Measurements from ENCODE around the gene SPOCK3. TPM values are rescaled to one million over a fixed set of nuclear protein-coding genes. Genes with fewer than 3 reads are reported as not detected.

Gene SPOCK3
- total RNA-seq, 1 experiment from 2014 or later, result not detected

GRCh38 chr4:166827167-166827566 is 407.1 kb downstream of the SPOCK3 start:
- no peak overlapping the region for H3K27ac ChIP-seq (ENCODE audit: low read depth, low read length, poor library complexity, severe bottlenecking)
- no peaks in the 10 kb centered on the region for H3K4me1 ChIP-seq (ENCODE audit: insufficient read depth, low read length, poor library complexity, severe bottlenecking)
- no peak overlapping the region for H3K4me3 ChIP-seq (ENCODE audit: low read depth, low read length, poor library complexity, severe bottlenecking)
- CTCF ChIA-PET, result no interaction called here
- intact Hi-C loops (cut with micrococcal nuclease; ENCODE audit: unreplicated experiment), result no loop called here
- DNase-seq (ENCODE audit: low spot score), result no peak
- H3K27me3 ChIP-seq (replicated peaks; ENCODE audit: insufficient read depth, low read depth, low read length, poor library complexity), result no peaks in the 10 kb centered on the region
- H3K9me3 ChIP-seq (ENCODE audit: low read depth, low read length, poor library complexity, severe bottlenecking), result peaks cover 2% of the 10 kb centered on the region
- H3K36me3 ChIP-seq (ENCODE audit: insufficient read depth, low read length, poor library complexity, severe bottlenecking), result no peaks in the 10 kb centered on the region
- TF ChIP-seq CTCF (conservative IDR thresholded peaks at IDR 0.05; ENCODE audit: low read depth, low read length), result no peak
- no peak for TF ChIP-seq EZH2 (IDR thresholded peaks at IDR 0.05; ENCODE audit: borderline replicate concordance, low read depth, low read length, poor library complexity, severe bottlenecking)
- POLR2A ChIA-PET (ENCODE audit: low non-redundant PET), result no interaction called here
- no TSS peak for BruUV-seq (replicated peaks)

GRCh38 chr4:166823848-166824247 is 410.4 kb downstream of the SPOCK3 start:
- Histone ChIP-seq H3K4me1 (ENCODE audit: insufficient read depth, low read length, poor library complexity, severe bottlenecking) (no peaks in the 10 kb centered on the region), H3K4me3 (ENCODE audit: low read depth, low read length, poor library complexity, severe bottlenecking) (no peak overlapping the region), H3K27ac (ENCODE audit: low read depth, low read length, poor library complexity, severe bottlenecking) (no peak overlapping the region), H3K36me3 (ENCODE audit: insufficient read depth, low read length, poor library complexity, severe bottlenecking) (no peaks in the 10 kb centered on the region), H3K27me3 (replicated peaks; ENCODE audit: insufficient read depth, low read depth, low read length, poor library complexity) (no peaks in the 10 kb centered on the region), H3K9me3 (ENCODE audit: low read depth, low read length, poor library complexity, severe bottlenecking) (no peaks in the 10 kb centered on the region)
- no peak for DNase-seq (ENCODE audit: low spot score)
- POLR2A ChIA-PET (ENCODE audit: low non-redundant PET), result no interaction called here
- BruUV-seq (replicated peaks), result no TSS peak
- TF ChIP-seq EZH2 (IDR thresholded peaks at IDR 0.05; ENCODE audit: borderline replicate concordance, low read depth, low read length, poor library complexity, severe bottlenecking) (no peak), CTCF (conservative IDR thresholded peaks at IDR 0.05; ENCODE audit: low read depth, low read length) (no peak)
- intact Hi-C loops (cut with micrococcal nuclease; ENCODE audit: unreplicated experiment), result no loop called here
- CTCF ChIA-PET, result no interaction called here

GRCh38 chr4:166823126-166823525 is 411.2 kb downstream of the SPOCK3 start:
- no peaks in the 10 kb centered on the region for H3K27me3 ChIP-seq (replicated peaks; ENCODE audit: insufficient read depth, low read depth, low read length, poor library complexity)
- TF ChIP-seq EZH2 (IDR thresholded peaks at IDR 0.05; ENCODE audit: borderline replicate concordance, low read depth, low read length, poor library complexity, severe bottlenecking) (no peak), CTCF (conservative IDR thresholded peaks at IDR 0.05; ENCODE audit: low read depth, low read length) (no peak)
- no peaks in the 10 kb centered on the region for H3K4me1 ChIP-seq (ENCODE audit: insufficient read depth, low read length, poor library complexity, severe bottlenecking)
- H3K9me3 ChIP-seq (ENCODE audit: low read depth, low read length, poor library complexity, severe bottlenecking), result no peaks in the 10 kb centered on the region
- H3K27ac ChIP-seq (ENCODE audit: low read depth, low read length, poor library complexity, severe bottlenecking), result no peak overlapping the region
- ChIA-PET CTCF (no interaction called here), POLR2A (ENCODE audit: low non-redundant PET) (no interaction called here)
- BruUV-seq (replicated peaks), result no TSS peak
- intact Hi-C loops (cut with micrococcal nuclease; ENCODE audit: unreplicated experiment), result no loop called here
- H3K4me3 ChIP-seq (ENCODE audit: low read depth, low read length, poor library complexity, severe bottlenecking), result no peak overlapping the region
- no peaks in the 10 kb centered on the region for H3K36me3 ChIP-seq (ENCODE audit: insufficient read depth, low read length, poor library complexity, severe bottlenecking)
- no peak for DNase-seq (ENCODE audit: low spot score)
